ENCODE measurements around the gene KLK5.
"Not testable (repeated sequence)": the region's sequence is repeated elsewhere in the genome, so short reads cannot be mapped to it uniquely, and the experiment has no call there.

Gene KLK5

DNA sequence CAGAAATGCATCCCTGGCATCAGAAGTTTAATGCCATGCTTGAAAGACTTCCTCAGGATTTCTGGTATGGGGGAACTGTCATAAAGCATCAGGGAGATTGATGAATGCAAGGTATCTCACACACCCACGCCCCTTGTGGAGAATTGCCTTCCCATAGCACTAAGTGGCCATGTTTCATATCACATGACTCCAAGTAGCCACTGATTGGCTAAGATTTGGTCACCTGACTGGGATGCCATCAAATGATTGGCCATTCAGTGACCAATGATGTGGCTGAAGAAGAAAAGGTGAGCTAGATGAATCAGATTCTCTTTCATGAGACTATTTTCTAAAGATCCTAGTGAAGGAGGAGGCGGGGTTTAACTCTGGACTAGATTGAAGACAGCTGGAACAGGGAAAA is 41.3 kb upstream of the KLK5 start:
- no peak for DNase-seq (ENCODE audit: extremely low read depth, low read depth)
- TF ChIP-seq CTCF (IDR thresholded peaks at IDR 0.05; ENCODE audit: low read depth, low read length) = no peak

GRCh38 chr19:50992666-50993035 is 39.8 kb upstream of the KLK5 start:
- no peak for DNase-seq (ENCODE audit: extremely low read depth, low read depth)
- no peak for TF ChIP-seq CTCF (IDR thresholded peaks at IDR 0.05; ENCODE audit: low read depth, low read length)

- DNase-seq (ENCODE audit: extremely low read depth, low read depth) = not testable (repeated sequence)
Measured at GRCh38 chr19:50984416-50984815, 31.6 kb upstream of the KLK5 start.

DNA sequence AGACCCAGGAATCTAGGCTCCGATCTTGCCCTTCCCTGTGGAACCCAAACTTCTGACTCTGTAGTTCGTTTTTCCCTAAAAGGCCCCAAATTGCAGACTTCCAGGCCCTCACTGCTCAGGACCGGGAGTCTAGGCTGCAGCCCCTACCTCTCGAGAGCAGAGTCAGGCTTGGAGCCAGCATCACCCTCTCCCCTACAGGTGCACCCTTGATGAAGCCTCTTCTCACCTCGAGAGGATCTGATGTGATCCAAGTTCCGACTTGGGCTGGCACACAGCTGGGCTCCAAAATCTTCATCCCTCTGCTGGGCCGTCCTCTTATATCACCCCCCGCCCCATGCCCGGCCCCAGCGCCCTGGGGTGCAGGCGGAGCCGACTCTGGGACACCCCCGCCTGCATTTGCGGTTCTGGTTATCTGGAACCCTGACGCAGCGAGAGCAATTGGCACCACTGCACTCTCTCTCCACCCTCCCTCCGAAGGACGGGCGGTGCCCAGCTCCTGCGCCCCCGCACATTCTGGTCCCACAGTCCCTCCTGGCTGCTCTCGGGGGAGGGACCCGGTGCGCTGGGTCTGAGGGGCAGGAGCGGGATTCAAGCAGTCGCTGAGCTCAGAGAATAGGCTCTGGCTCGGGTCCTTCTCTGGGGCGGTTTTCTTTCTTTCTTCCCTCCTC is 30.9 kb upstream of the KLK5 start, which contains the start of gene KLK7:
Gene KLK7, minus strand, starts transcription at position 293 of the 668 bp plus-strand sequence. CDS start 1,518 bp downstream, outside the sequence.
- no peak for DNase-seq (ENCODE audit: extremely low read depth, low read depth)
- TF ChIP-seq CTCF (IDR thresholded peaks at IDR 0.05; ENCODE audit: low read depth, low read length) = no peak

- DNase-seq (ENCODE audit: extremely low read depth, low read depth) = no peak
- no peak for TF ChIP-seq CTCF (IDR thresholded peaks at IDR 0.05; ENCODE audit: low read depth, low read length)
Measured at GRCh38 chr19:50982186-50982585, 29.3 kb upstream of the KLK5 start.

- no peak for DNase-seq (ENCODE audit: extremely low read depth, low read depth)
- TF ChIP-seq CTCF (IDR thresholded peaks at IDR 0.05; ENCODE audit: low read depth, low read length) = no peak
Measured at GRCh38 chr19:50981587-50982146, 28.8 kb upstream of the KLK5 start.

DNA sequence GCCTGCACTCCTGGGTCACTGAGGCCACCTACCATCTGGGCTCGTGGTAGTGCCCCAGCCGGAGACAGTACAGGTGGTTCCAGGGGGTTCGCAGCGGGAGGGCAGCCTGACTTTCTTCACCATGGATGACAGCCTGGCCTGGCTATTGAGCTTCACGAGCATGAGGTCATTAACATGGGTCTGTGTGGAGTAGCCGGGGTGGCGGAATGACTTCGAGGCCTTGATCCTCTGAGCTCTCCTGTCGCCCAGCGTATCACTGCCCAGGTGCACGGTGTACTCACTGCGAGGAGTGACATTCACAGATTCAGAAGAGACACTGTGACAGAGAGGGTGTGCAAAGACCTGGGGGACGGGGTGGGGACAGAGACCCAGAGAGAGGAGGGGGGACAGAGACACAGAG is 27.4 kb upstream of the KLK5 start:
- TF ChIP-seq CTCF (IDR thresholded peaks at IDR 0.05; ENCODE audit: low read depth, low read length) = no peak
- DNase-seq (ENCODE audit: extremely low read depth, low read depth) = no peak

GRCh38 chr19:50979758-50980157 is 26.9 kb upstream of the KLK5 start:
- DNase-seq (ENCODE audit: extremely low read depth, low read depth) = no peak
- no peak for TF ChIP-seq CTCF (IDR thresholded peaks at IDR 0.05; ENCODE audit: low read depth, low read length)
